ENCODE results near the gene BCAP29.

The BCAP29 gene

GRCh38 chr7:107614425-107614824, 34.4 kb downstream of the BCAP29 start:
- no peak for DNase-seq
- Histone ChIP-seq H3K36me3 (ENCODE audit: control insufficient read depth, insufficient read depth, low read length) (peaks cover 12% of the 10 kb centered on the region), H3K27ac (ENCODE audit: insufficient read depth, low read length, poor library complexity, severe bottlenecking) (no peak overlapping the region), H3K27me3 (replicated peaks; ENCODE audit: control insufficient read depth, insufficient read depth, low read length, poor library complexity, severe bottlenecking) (no peaks in the 10 kb centered on the region), H3K9me3 (ENCODE audit: control insufficient read depth, low read length) (no peaks in the 10 kb centered on the region), H3K4me3 (ENCODE audit: insufficient read depth, low read depth, low read length, poor library complexity, severe bottlenecking) (no peak overlapping the region), H3K4me1 (ENCODE audit: control insufficient read depth, insufficient read depth, low read length, poor library complexity, severe bottlenecking) (no peaks in the 10 kb centered on the region)

GRCh38 chr7:107615910-107616680, 36.0 kb downstream of the BCAP29 start:
- peaks cover 12% of the 10 kb centered on the region for H3K36me3 ChIP-seq (ENCODE audit: control insufficient read depth, insufficient read depth, low read length)
- H3K4me1 ChIP-seq (ENCODE audit: control insufficient read depth, insufficient read depth, low read length, poor library complexity, severe bottlenecking) = no peaks in the 10 kb centered on the region
- no peak overlapping the region for H3K4me3 ChIP-seq (ENCODE audit: insufficient read depth, low read depth, low read length, poor library complexity, severe bottlenecking)
- no peaks in the 10 kb centered on the region for H3K27me3 ChIP-seq (replicated peaks; ENCODE audit: control insufficient read depth, insufficient read depth, low read length, poor library complexity, severe bottlenecking)
- H3K9me3 ChIP-seq (ENCODE audit: control insufficient read depth, low read length) = no peaks in the 10 kb centered on the region
- H3K27ac ChIP-seq (ENCODE audit: insufficient read depth, low read length, poor library complexity, severe bottlenecking) = no peak overlapping the region
- no peak for DNase-seq

GRCh38 chr7:107622429-107622828, 42.4 kb downstream of the BCAP29 start:
- DNase-seq = no peak
- no peak overlapping the region for H3K4me3 ChIP-seq (ENCODE audit: insufficient read depth, low read depth, low read length, poor library complexity, severe bottlenecking)

GRCh38 chr7:107622894-107623293, 42.8 kb downstream of the BCAP29 start:
- H3K27me3 ChIP-seq (replicated peaks; ENCODE audit: control insufficient read depth, insufficient read depth, low read length, poor library complexity, severe bottlenecking) = no peaks in the 10 kb centered on the region
- DNase-seq = no peak
- no peaks in the 10 kb centered on the region for H3K9me3 ChIP-seq (ENCODE audit: control insufficient read depth, low read length)
- H3K36me3 ChIP-seq (ENCODE audit: control insufficient read depth, insufficient read depth, low read length) = no peaks in the 10 kb centered on the region
- no peak overlapping the region for H3K4me3 ChIP-seq (ENCODE audit: insufficient read depth, low read depth, low read length, poor library complexity, severe bottlenecking)
- H3K4me1 ChIP-seq (ENCODE audit: control insufficient read depth, insufficient read depth, low read length, poor library complexity, severe bottlenecking) = no peaks in the 10 kb centered on the region
- no peak overlapping the region for H3K27ac ChIP-seq (ENCODE audit: insufficient read depth, low read length, poor library complexity, severe bottlenecking)

More at GRCh38 chr7:107622429-107622828, 42.4 kb downstream of the BCAP29 start:
- H3K27me3 ChIP-seq (replicated peaks; ENCODE audit: control insufficient read depth, insufficient read depth, low read length, poor library complexity, severe bottlenecking) = no peaks in the 10 kb centered on the region
- H3K36me3 ChIP-seq (ENCODE audit: control insufficient read depth, insufficient read depth, low read length) = no peaks in the 10 kb centered on the region
- no peak overlapping the region for H3K27ac ChIP-seq (ENCODE audit: insufficient read depth, low read length, poor library complexity, severe bottlenecking)
- H3K9me3 ChIP-seq (ENCODE audit: control insufficient read depth, low read length) = no peaks in the 10 kb centered on the region
- no peaks in the 10 kb centered on the region for H3K4me1 ChIP-seq (ENCODE audit: control insufficient read depth, insufficient read depth, low read length, poor library complexity, severe bottlenecking)

GRCh38 chr7:107627002-107627401, 47.0 kb downstream of the BCAP29 start:
- Histone ChIP-seq H3K36me3 (ENCODE audit: control insufficient read depth, insufficient read depth, low read length) (no peaks in the 10 kb centered on the region), H3K9me3 (ENCODE audit: control insufficient read depth, low read length) (no peaks in the 10 kb centered on the region), H3K27me3 (replicated peaks; ENCODE audit: control insufficient read depth, insufficient read depth, low read length, poor library complexity, severe bottlenecking) (no peaks in the 10 kb centered on the region), H3K27ac (ENCODE audit: insufficient read depth, low read length, poor library complexity, severe bottlenecking) (no peak overlapping the region), H3K4me3 (ENCODE audit: insufficient read depth, low read depth, low read length, poor library complexity, severe bottlenecking) (no peak overlapping the region), H3K4me1 (ENCODE audit: control insufficient read depth, insufficient read depth, low read length, poor library complexity, severe bottlenecking) (no peaks in the 10 kb centered on the region)
- no peak for DNase-seq

- no peaks in the 10 kb centered on the region for H3K27me3 ChIP-seq (replicated peaks; ENCODE audit: control insufficient read depth, insufficient read depth, low read length, poor library complexity, severe bottlenecking)
- DNase-seq = no peak
- no peak overlapping the region for H3K27ac ChIP-seq (ENCODE audit: insufficient read depth, low read length, poor library complexity, severe bottlenecking)
- no peaks in the 10 kb centered on the region for H3K9me3 ChIP-seq (ENCODE audit: control insufficient read depth, low read length)
- no peak overlapping the region for H3K4me3 ChIP-seq (ENCODE audit: insufficient read depth, low read depth, low read length, poor library complexity, severe bottlenecking)
- no peaks in the 10 kb centered on the region for H3K4me1 ChIP-seq (ENCODE audit: control insufficient read depth, insufficient read depth, low read length, poor library complexity, severe bottlenecking)
- no peaks in the 10 kb centered on the region for H3K36me3 ChIP-seq (ENCODE audit: control insufficient read depth, insufficient read depth, low read length)
These were observed 48.5 kb downstream of the BCAP29 start for GRCh38 chr7:107628461-107629064.

- H3K4me1 ChIP-seq (ENCODE audit: control insufficient read depth, insufficient read depth, low read length, poor library complexity, severe bottlenecking) = no peaks in the 10 kb centered on the region
These were observed 50.3 kb downstream of the BCAP29 start for GRCh38 chr7:107630342-107630741.

GRCh38 chr7:107631588-107632491, 51.8 kb downstream of the BCAP29 start:
- no peak overlapping the region for H3K4me3 ChIP-seq (ENCODE audit: insufficient read depth, low read depth, low read length, poor library complexity, severe bottlenecking)
- H3K27me3 ChIP-seq (replicated peaks; ENCODE audit: control insufficient read depth, insufficient read depth, low read length, poor library complexity, severe bottlenecking) = no peaks in the 10 kb centered on the region
- no peaks in the 10 kb centered on the region for H3K4me1 ChIP-seq (ENCODE audit: control insufficient read depth, insufficient read depth, low read length, poor library complexity, severe bottlenecking)
- no peaks in the 10 kb centered on the region for H3K36me3 ChIP-seq (ENCODE audit: control insufficient read depth, insufficient read depth, low read length)
- no peak for DNase-seq
- H3K9me3 ChIP-seq (ENCODE audit: control insufficient read depth, low read length) = no peaks in the 10 kb centered on the region
- no peak overlapping the region for H3K27ac ChIP-seq (ENCODE audit: insufficient read depth, low read length, poor library complexity, severe bottlenecking)

More at GRCh38 chr7:107630342-107630741, 50.3 kb downstream of the BCAP29 start:
- DNase-seq = no peak
- H3K9me3 ChIP-seq (ENCODE audit: control insufficient read depth, low read length) = no peaks in the 10 kb centered on the region
- no peaks in the 10 kb centered on the region for H3K36me3 ChIP-seq (ENCODE audit: control insufficient read depth, insufficient read depth, low read length)
- H3K27me3 ChIP-seq (replicated peaks; ENCODE audit: control insufficient read depth, insufficient read depth, low read length, poor library complexity, severe bottlenecking) = no peaks in the 10 kb centered on the region
- H3K4me3 ChIP-seq (ENCODE audit: insufficient read depth, low read depth, low read length, poor library complexity, severe bottlenecking) = no peak overlapping the region
- no peak overlapping the region for H3K27ac ChIP-seq (ENCODE audit: insufficient read depth, low read length, poor library complexity, severe bottlenecking)

GRCh38 chr7:107632492-107632865, 52.4 kb downstream of the BCAP29 start:
- Histone ChIP-seq H3K27ac (ENCODE audit: insufficient read depth, low read length, poor library complexity, severe bottlenecking) (no peak overlapping the region), H3K4me1 (ENCODE audit: control insufficient read depth, insufficient read depth, low read length, poor library complexity, severe bottlenecking) (no peaks in the 10 kb centered on the region), H3K4me3 (ENCODE audit: insufficient read depth, low read depth, low read length, poor library complexity, severe bottlenecking) (no peak overlapping the region), H3K9me3 (ENCODE audit: control insufficient read depth, low read length) (no peaks in the 10 kb centered on the region), H3K36me3 (ENCODE audit: control insufficient read depth, insufficient read depth, low read length) (no peaks in the 10 kb centered on the region), H3K27me3 (replicated peaks; ENCODE audit: control insufficient read depth, insufficient read depth, low read length, poor library complexity, severe bottlenecking) (no peaks in the 10 kb centered on the region)
- no peak for DNase-seq

GRCh38 chr7:107638594-107638993, 58.5 kb downstream of the BCAP29 start:
- H3K4me1 ChIP-seq (ENCODE audit: control insufficient read depth, insufficient read depth, low read length, poor library complexity, severe bottlenecking) = no peaks in the 10 kb centered on the region
- no peak overlapping the region for H3K4me3 ChIP-seq (ENCODE audit: insufficient read depth, low read depth, low read length, poor library complexity, severe bottlenecking)
- no peaks in the 10 kb centered on the region for H3K36me3 ChIP-seq (ENCODE audit: control insufficient read depth, insufficient read depth, low read length)
- H3K27ac ChIP-seq (ENCODE audit: insufficient read depth, low read length, poor library complexity, severe bottlenecking) = no peak overlapping the region
- no peak for DNase-seq
- no peaks in the 10 kb centered on the region for H3K27me3 ChIP-seq (replicated peaks; ENCODE audit: control insufficient read depth, insufficient read depth, low read length, poor library complexity, severe bottlenecking)
- no peaks in the 10 kb centered on the region for H3K9me3 ChIP-seq (ENCODE audit: control insufficient read depth, low read length)
